ENCODE data around the gene TLX2.

- TF ChIP-seq CTCF (IDR thresholded peaks at IDR 0.05; ENCODE audit: extremely low read depth in 1 of 2, insufficient read depth in 1 of 2, low read depth in 1 of 2, low read length in 2 of 2): no peak
- no peak for TF ChIP-seq POLR2A (IDR thresholded peaks at IDR 0.05; ENCODE audit: low read depth, low read length)
- TF ChIP-seq EZH2 (IDR thresholded peaks at IDR 0.05; ENCODE audit: borderline replicate concordance, low read depth, low read length, severe bottlenecking): no peak
- TF ChIP-seq JUN (IDR thresholded peaks at IDR 0.05; ENCODE audit: borderline replicate concordance, insufficient read depth, insufficient read length, low read depth): no peak
- no peak for TF ChIP-seq GATA2 (IDR thresholded peaks at IDR 0.05; ENCODE audit: insufficient read depth, insufficient read length, low read depth, low read length)
- no peak for TF ChIP-seq POLR2AphosphoS5 (IDR thresholded peaks at IDR 0.05; ENCODE audit: insufficient read depth, low read depth, low read length)
- TF ChIP-seq MAX (IDR thresholded peaks at IDR 0.05; ENCODE audit: insufficient read depth, insufficient read length): no peak
- TF ChIP-seq MYC (IDR thresholded peaks at IDR 0.05; ENCODE audit: low read depth, low read length): no peak
Observed at GRCh38 chr2:74489906-74490305, 24.3 kb upstream of the TLX2 start.
